ENCODE results near the gene SCO1.

DNA sequence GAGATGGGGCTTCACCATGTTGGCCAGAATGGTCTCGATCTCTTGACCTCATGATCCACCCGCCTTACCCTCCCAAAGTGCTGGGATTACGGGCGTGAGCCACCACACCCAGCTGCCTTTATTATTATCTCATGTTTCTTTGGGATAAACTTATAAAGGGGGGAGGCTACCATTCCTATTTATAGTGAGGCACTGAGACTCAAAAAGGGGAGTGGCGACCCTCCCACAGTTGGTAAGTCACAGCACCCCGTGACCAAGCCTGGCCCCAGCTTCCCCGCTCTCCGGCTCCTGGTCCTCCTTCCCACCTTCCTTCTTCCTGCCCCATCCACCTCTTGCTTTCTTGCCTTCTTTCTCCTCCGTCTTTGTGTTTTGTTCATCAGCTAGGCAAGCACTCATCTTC is 45.4 kb downstream of the SCO1 start:
- TF ChIP-seq, protein P1, sequence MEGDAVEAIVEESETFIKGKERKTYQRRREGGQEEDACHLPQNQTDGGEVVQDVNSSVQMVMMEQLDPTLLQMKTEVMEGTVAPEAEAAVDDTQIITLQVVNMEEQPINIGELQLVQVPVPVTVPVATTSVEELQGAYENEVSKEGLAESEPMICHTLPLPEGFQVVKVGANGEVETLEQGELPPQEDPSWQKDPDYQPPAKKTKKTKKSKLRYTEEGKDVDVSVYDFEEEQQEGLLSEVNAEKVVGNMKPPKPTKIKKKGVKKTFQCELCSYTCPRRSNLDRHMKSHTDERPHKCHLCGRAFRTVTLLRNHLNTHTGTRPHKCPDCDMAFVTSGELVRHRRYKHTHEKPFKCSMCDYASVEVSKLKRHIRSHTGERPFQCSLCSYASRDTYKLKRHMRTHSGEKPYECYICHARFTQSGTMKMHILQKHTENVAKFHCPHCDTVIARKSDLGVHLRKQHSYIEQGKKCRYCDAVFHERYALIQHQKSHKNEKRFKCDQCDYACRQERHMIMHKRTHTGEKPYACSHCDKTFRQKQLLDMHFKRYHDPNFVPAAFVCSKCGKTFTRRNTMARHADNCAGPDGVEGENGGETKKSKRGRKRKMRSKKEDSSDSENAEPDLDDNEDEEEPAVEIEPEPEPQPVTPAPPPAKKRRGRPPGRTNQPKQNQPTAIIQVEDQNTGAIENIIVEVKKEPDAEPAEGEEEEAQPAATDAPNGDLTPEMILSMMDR (IDR thresholded peaks at IDR 0.05), result no peak
- TF ChIP-seq POLR2A (IDR thresholded peaks at IDR 0.05) (no peak), POLR2AphosphoS5 (IDR thresholded peaks at IDR 0.05) (no peak)

Measured in transverse colon (tissue), 4 donors.